Skeletal muscle tissue (tissue), 4 donors: Measurements from ENCODE around the gene KCNC3. TPM values are rescaled to one million over a fixed set of nuclear protein-coding genes. Genes with fewer than 3 reads are reported as not detected.

Experiments used
- H3K27ac ChIP-seq: one replicate; pipeline ENCODE4 v1.7.0; 2013; ENCODE audit warnings: mild to moderate bottlenecking, low read depth, low read length, inconsistent platforms
- H3K27me3 ChIP-seq, 3 donors: one replicate each; pipeline ENCODE4 v1.7.0; 2013; ENCODE audit warnings: low read length in 3 of 3; ENCODE audit not compliant: control insufficient read depth in 3 of 3, insufficient read depth in 3 of 3
- H3K36me3 ChIP-seq, 3 donors: one replicate each; pipeline ENCODE4 v1.7.0; 2013; ENCODE audit warnings: low read length in 3 of 3; ENCODE audit not compliant: control insufficient read depth in 3 of 3, insufficient read depth in 3 of 3
- H3K4me1 ChIP-seq, 3 donors: one replicate each; pipeline ENCODE4 v1.7.0; 2013; ENCODE audit warnings: low read length in 3 of 3, mild to moderate bottlenecking in 3 of 3; ENCODE audit not compliant: control insufficient read depth in 3 of 3, insufficient read depth in 3 of 3
- H3K4me3 ChIP-seq, 3 donors: one replicate each; pipeline ENCODE4 v1.7.0; 2013; ENCODE audit warnings: low read length in 3 of 3
- H3K9ac ChIP-seq, 3 donors: one replicate each; pipeline ENCODE4 v1.7.0; 2013; ENCODE audit warnings: low read length in 3 of 3, mild to moderate bottlenecking in 3 of 3, moderate library complexity in 2 of 3, low read depth in 1 of 3
- H3K9me3 ChIP-seq, 3 donors: one replicate each; pipeline ENCODE4 v1.7.0; 2013; ENCODE audit warnings: low read length in 3 of 3; ENCODE audit not compliant: control insufficient read depth in 3 of 3
- total RNA-seq: library from RNA; depleted of rRNA; stranded (reverse); fragments of >200 nt; gene quantifications from one replicate; pipeline ENCODE4 v1.2.3, GENCODE V29; 2014
- donor health status: Osteomylitis.

Gene KCNC3
- total RNA-seq, 1 donor from 2014 or later = under 0.01 TPM

DNA sequence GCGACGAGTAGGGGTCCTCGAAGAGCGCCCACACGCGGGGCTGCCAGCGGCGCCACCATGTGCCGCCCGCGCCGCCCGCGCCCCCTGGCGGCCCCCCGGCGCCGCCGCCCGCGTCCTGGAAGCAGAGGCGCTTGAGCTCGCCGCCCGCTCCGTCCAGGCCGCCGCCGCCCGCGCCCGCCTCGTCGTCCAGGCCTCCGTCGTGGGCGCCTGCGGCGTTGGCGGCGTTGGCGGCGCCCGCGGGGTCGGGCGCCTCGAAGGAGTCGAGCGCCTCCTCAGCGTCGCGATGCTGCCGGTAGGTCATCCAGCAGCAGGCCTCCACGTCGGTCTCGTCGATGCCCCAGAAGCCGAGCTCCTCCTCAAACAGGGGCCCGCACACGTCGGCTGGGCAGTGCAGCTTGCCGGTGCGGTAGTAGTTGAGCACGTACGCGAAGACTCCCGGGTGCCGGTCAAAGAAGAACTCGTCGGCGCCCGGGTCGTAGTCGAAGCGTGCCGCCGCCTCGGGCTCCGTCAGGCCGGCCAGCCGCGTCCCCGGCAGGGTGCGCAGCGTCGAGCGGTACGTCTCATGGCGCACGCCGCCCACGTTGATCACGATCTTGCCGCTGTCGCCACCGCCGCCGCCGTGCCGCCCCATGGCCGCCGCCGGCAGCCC lies 829 bp downstream of the KCNC3 start:
- Histone ChIP-seq H3K4me1 (peaks cover 33 to 52% (median 43%) of the 10 kb centered on the region in 3 donors), H3K27ac (no peak overlapping the region), H3K9me3 (no peaks in the 10 kb centered on the region), H3K9ac (no peak overlapping the region), H3K27me3 (peaks cover 14 to 32% (median 30%) of the 10 kb centered on the region in 3 donors), H3K4me3 (peak overlapping the region in 2 of 3 donors; percentile 49 to 62), H3K36me3 (no peaks in the 10 kb centered on the region)

DNA sequence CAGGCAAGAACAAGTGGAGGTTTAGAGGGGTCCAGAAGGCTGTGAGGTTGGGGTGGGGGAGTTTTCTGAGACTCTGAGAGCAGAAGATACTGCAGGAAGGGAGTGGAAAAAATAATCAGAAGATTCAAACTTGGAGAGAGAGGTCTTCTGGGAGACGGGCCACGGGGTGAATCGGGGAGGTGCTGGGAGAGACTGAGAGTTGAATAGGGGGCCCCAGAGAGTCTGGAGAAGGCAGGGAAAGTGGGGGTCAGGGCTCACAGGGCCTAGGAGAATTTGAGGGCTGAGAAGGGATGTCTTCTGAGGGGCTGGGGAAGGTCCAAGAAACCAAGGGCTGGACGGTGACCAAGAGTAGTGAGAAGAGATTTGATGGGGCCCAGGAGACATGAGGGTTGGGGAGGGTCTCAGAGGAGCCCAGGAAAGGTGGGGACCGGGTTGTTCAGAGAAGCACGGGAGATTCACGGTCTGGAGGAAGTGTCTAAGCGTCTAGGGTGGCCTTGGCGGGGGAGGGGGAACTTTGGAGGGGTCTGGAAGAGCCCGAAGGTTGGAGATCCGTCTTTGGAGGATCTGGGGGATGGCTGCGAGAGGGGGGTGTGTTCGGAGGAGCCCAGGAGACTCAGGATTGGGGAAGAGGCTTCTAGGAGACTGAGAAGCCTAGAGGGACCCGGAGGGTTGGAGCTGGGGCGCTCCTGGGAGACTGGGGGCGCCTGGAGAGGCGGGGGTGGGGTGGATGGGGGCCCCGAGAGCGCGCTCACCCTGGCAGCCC lies 1.5 kb downstream of the KCNC3 start:
- Histone ChIP-seq H3K4me3 (no peak overlapping the region), H3K9ac (no peak overlapping the region), H3K27ac (no peak overlapping the region), H3K36me3 (no peaks in the 10 kb centered on the region), H3K4me1 (peaks cover 26 to 45% (median 38%) of the 10 kb centered on the region in 3 donors), H3K9me3 (no peaks in the 10 kb centered on the region), H3K27me3 (peaks cover 14 to 32% (median 27%) of the 10 kb centered on the region in 3 donors)

DNA sequence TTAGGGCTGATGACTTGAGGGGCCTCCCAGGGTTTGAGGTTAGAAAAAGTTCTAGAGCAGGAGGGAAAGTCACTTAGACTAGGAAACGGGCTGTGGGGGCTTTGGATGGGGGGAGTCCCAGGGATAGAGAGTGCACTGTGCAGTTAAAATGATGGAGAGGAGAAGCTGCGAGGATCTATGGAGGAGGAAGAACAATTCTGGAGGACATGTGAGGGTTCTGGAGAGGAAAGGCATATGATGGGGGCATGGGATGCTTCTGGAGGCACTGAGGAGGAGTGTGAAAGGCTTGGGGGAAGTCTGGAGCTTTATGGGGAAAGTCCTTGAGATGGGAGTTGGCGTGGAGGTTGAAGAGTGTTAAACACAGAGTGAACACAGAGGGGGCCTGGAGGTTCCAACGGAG lies 2.2 kb downstream of the KCNC3 start:
- Histone ChIP-seq H3K4me1 (peaks cover 26 to 39% (median 32%) of the 10 kb centered on the region in 3 donors), H3K9me3 (no peaks in the 10 kb centered on the region), H3K36me3 (no peaks in the 10 kb centered on the region), H3K27ac (no peak overlapping the region), H3K9ac (no peak overlapping the region), H3K4me3 (no peak overlapping the region), H3K27me3 (peaks cover 14 to 27% (median 22%) of the 10 kb centered on the region in 3 donors)

DNA sequence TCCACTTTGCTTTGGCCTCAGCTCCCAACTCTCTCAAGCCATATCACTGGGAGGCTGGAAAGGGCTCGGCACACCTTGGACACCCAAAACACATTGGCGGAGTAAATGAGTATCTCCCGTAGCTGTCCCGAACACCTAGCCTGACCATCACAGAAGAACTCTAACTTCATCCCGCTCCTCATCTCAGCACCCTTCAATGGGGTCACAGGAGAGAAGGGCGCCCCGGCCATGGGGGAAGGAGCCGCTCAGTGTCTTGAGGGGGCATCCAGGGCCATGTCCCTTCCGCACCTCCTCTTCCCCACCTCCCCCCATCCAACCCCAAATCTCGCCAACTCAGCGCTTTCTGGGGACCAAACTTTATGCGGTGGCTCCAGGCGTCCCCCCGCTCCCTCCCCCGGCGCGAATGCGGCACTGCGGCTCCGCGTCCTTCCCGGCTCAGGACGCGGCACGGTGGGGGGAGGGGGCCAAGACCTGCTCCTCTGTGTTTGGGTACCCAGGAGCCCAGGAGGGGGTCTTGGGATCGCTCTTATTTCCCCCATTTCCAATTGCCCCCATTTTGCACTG lies 3.0 kb downstream of the KCNC3 start:
- Histone ChIP-seq H3K9me3 (no peaks in the 10 kb centered on the region), H3K27ac (no peak overlapping the region), H3K36me3 (no peaks in the 10 kb centered on the region), H3K27me3 (peaks cover 14 to 25% (median 19%) of the 10 kb centered on the region in 3 donors), H3K4me3 (peak overlapping the region; percentile 12 to 38 (median 13)), H3K9ac (no peak overlapping the region), H3K4me1 (peaks cover 26 to 33% (median 27%) of the 10 kb centered on the region in 3 donors)

DNA sequence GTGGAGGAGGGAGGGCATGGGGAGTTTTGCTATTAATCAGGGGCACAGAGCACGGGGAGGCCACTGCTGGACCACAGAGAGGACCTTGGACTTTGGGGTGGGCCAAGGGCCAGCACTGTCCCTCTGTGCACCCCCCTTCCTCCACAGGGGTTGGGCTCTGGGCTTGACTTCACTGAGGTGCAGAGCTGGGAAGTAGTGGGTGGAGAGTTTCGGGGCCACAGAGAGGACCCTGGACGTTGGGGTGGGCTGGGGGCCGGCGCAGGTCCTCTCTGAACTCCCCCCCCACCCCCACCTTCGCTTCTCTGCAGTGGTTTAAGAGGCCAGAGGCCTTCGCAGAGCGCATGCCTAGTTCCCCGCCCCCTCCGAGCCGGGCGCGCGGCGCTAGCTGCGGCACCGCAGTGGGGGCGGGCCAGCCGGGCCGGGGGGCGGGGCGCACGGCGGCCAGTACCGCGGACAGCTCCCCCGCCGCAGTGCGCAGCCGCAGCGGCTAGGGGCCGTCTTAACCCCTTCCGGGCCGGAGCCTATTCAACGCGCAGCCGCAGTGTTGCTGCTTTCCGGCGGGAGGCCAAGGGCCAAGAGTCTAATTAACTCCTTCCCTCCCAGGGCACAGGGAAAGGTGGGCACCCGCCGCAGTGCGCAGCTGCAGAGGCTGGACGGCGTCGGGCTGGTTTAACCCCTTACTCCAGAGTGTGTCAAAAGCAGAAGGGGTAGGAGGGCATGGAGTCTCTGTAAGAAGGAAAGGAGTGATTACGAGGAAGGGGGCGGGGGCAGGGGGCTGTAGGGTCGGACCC lies 3.7 kb downstream of the KCNC3 start:
- Histone ChIP-seq H3K27me3 (peaks cover 14 to 24% (median 19%) of the 10 kb centered on the region in 3 donors), H3K9ac (no peak overlapping the region), H3K9me3 (no peaks in the 10 kb centered on the region), H3K4me1 (peaks cover 25 to 32% (median 27%) of the 10 kb centered on the region in 3 donors), H3K4me3 (peak overlapping the region in 2 of 3 donors; percentile 12 to 38), H3K36me3 (no peaks in the 10 kb centered on the region), H3K27ac (no peak overlapping the region)

DNA sequence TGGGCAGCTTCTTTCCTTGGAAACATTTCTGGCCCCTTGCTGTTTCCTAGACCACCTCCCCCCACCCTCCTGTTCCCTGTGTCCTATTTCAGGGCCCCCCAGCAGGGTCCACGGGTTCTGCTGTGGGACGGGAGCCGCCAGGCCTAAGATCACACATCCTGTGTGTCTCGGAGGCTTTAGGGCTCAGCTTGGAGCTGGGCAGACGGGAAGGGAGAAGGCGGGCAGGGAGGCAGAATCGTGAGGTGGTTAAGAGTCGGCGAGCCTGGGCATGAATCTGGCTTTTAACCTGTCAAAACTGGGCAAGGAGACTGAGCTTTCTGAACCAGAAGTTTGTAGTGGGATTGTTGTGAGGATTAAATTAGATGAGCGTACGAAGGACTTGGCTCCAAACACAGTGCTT lies 4.8 kb downstream of the KCNC3 start:
- no peaks in the 10 kb centered on the region for H3K36me3 ChIP-seq
- H3K4me1 ChIP-seq = peaks cover 13 to 21% (median 15%) of the 10 kb centered on the region in 3 donors
- H3K4me3 ChIP-seq = no peak overlapping the region
- no peak overlapping the region for H3K27ac ChIP-seq
- no peaks in the 10 kb centered on the region for H3K9me3 ChIP-seq
- peaks cover 14 to 22% (median 15%) of the 10 kb centered on the region in 3 donors for H3K27me3 ChIP-seq
- no peak overlapping the region for H3K9ac ChIP-seq

DNA sequence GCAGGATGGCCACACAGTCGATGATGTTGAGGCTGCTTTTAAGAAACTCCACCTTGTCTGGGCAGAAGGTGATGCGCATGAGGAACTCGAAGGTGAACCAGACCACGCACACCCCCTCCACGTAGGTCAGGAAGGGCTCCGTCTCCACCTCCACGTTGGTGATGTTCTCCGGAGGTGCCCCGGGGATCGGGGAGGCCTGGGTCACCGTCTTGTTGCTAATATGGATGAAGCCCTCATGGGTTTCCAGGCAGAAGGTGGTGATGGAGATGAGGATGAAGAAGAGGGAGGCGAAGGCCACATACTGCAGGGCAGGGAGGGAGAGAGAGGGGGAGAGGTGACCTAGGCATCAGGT lies 5.4 kb downstream of the KCNC3 start:
- H3K27ac ChIP-seq = no peak overlapping the region
- no peaks in the 10 kb centered on the region for H3K9me3 ChIP-seq
- no peak overlapping the region for H3K4me3 ChIP-seq
- H3K4me1 ChIP-seq = peaks cover 13 to 21% (median 15%) of the 10 kb centered on the region in 3 donors
- peaks cover 14 to 25% (median 15%) of the 10 kb centered on the region in 3 donors for H3K27me3 ChIP-seq
- no peak overlapping the region for H3K9ac ChIP-seq
- no peaks in the 10 kb centered on the region for H3K36me3 ChIP-seq

DNA sequence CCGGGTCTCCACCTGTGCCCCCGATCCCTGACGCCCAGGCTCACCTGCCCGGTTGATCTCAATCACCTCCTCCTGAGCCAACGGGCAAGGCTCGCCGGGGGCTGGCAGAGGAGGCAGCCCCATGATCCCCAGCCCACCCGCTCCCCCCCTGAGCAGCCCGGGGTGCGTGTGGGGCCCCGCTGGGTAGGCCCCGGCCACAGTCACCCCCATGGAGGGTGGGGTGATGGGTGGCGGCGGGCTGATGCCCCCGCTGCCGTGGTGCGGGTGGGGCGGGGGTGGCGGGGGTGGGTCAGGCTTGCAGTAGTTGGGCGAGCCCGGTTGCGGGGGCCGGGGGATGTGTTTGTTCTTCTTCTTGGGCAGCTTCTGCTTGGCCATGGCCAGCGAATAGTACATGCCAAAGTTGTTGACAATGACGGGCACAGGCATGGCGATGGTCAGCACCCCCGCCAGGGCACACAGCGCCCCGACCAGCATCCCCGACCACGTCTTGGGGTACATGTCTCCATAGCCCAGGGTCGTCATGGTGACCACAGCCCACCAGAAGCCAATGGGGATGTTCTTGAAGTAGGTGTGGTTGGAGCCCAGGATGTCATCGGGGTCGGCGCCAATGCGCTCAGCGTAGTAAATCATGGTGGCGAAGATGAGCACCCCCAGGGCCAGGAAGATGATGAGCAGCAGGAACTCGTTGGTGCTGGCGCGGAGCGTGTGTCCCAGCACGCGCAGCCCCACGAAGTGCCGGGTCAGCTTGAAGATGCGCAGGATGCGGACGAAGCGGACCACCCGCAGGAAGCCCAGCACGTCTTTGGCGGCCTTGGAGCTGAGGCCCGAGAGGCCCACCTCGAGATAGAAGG lies 6.0 kb downstream of the KCNC3 start:
- Histone ChIP-seq H3K4me3 (no peak overlapping the region), H3K27ac (no peak overlapping the region), H3K4me1 (peaks cover 11 to 18% (median 13%) of the 10 kb centered on the region in 3 donors), H3K36me3 (no peaks in the 10 kb centered on the region), H3K27me3 (peaks cover 13 to 25% (median 14%) of the 10 kb centered on the region in 3 donors), H3K9me3 (no peaks in the 10 kb centered on the region), H3K9ac (no peak overlapping the region)

DNA sequence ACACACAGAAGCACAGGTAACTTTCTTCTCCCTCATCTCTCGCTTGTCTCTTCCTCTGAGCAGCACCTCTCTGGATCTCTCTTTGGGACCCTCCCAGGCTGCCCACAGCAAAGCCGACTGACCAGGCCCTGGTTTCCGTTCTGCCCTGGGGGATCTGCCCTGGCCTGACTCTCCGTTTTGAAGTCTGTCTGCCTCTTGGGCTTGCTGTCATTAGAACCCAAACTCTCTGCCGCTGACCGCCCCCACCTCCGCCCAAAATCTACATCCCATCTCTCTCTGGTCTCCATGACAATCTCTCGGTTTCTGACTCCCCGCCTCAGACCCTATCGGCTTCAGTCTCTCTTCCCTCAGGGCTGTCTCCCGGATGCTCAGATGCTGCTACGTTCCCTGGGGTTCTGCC lies 6.9 kb downstream of the KCNC3 start:
- Histone ChIP-seq H3K27ac (no peak overlapping the region), H3K36me3 (no peaks in the 10 kb centered on the region)

More for the DNA sequence above, 6.9 kb downstream of the KCNC3 start:
- Histone ChIP-seq H3K9me3 (no peaks in the 10 kb centered on the region), H3K9ac (no peak overlapping the region), H3K27me3 (peaks cover 7 to 23% (median 9%) of the 10 kb centered on the region in 3 donors), H3K4me3 (no peak overlapping the region), H3K4me1 (peaks cover 7 to 12% (median 10%) of the 10 kb centered on the region in 3 donors)
